Osteoblast (primary cell): Measurements from ENCODE around the gene POLR1F. TPM values are rescaled to one million over a fixed set of nuclear protein-coding genes. Genes with fewer than 3 reads are reported as not detected.
A peak's percentile ranks its signal among the peaks of the same experiment; 100 is the strongest.
"Not testable (repeated sequence)": the region's sequence is repeated elsewhere in the genome, so short reads cannot be mapped to it uniquely, and the experiment has no call there.

Source experiments
- DNase-seq: peaks from one replicate; pipeline ENCODE4 v3.0.0; 2011; ENCODE audit warnings: low spot score, mixed read lengths; ENCODE audit not compliant: insufficient read length; ENCODE audit errors: missing footprints
- H2AFZ ChIP-seq: 2 replicates; pipeline ENCODE4 v1.6.0; 2011; ENCODE audit warnings: mild to moderate bottlenecking, low read length
- H3K27ac ChIP-seq: 2 replicates; pipeline ENCODE4 v1.5.1; 2011; ENCODE audit warnings: mild to moderate bottlenecking, low read depth, low read length, moderate library complexity
- H3K27me3 ChIP-seq: 2 replicates; pipeline ENCODE4 v1.6.0; 2012; ENCODE audit warnings: mild to moderate bottlenecking, control low read depth, inconsistent platforms, low read length, moderate library complexity; ENCODE audit not compliant: insufficient read depth
- H3K36me3 ChIP-seq: 2 replicates; pipeline ENCODE4 v1.5.1; 2011; ENCODE audit warnings: mild to moderate bottlenecking, low read length, control low read depth, moderate library complexity; ENCODE audit not compliant: insufficient read depth
- H3K4me1 ChIP-seq: 2 replicates; pipeline ENCODE4 v1.5.1; 2011; ENCODE audit warnings: mild to moderate bottlenecking, low read length, control low read depth, moderate library complexity; ENCODE audit not compliant: insufficient read depth
- H3K4me2 ChIP-seq: 2 replicates; pipeline ENCODE4 v1.6.0; 2011; ENCODE audit warnings: mild to moderate bottlenecking, low read length; ENCODE audit not compliant: insufficient read depth
- H3K4me3 ChIP-seq: fragments of 200-600 bp; sonication (generic); 3 replicates; pipeline ENCODE4 v1.5.1; 2012; ENCODE audit warnings: mild to moderate bottlenecking, low read length, inconsistent platforms; ENCODE audit not compliant: insufficient read depth
- H3K79me2 ChIP-seq: 2 replicates; pipeline ENCODE4 v1.6.0; 2012; ENCODE audit warnings: mild to moderate bottlenecking, low read length, control low read depth, inconsistent platforms; ENCODE audit not compliant: insufficient read depth
- H3K9me3 ChIP-seq: 2 replicates; pipeline ENCODE4 v1.5.1; 2011; ENCODE audit warnings: low read depth, low read length, control low read depth
- H4K20me1 ChIP-seq: 2 replicates; pipeline ENCODE4 v1.6.0; 2012; ENCODE audit warnings: mild to moderate bottlenecking, low read length, control low read depth; ENCODE audit not compliant: insufficient read depth
- total RNA-seq: library from RNA; depleted of rRNA; stranded (reverse); fragments of >200 nt; gene quantifications from 2 replicates; pipeline ENCODE4 v1.2.3, GENCODE V29; 2012
- TF ChIP-seq, protein P1 (sequence below): IDR thresholded peaks from 2 replicates; pipeline ENCODE4 v1.5.1; 2011; ENCODE audit warnings: mild to moderate bottlenecking, low read depth, low read length, moderate library complexity; ENCODE audit errors: extremely low read depth

Gene POLR1F
- total RNA-seq, 1 donor: 18.8 TPM

DNA sequence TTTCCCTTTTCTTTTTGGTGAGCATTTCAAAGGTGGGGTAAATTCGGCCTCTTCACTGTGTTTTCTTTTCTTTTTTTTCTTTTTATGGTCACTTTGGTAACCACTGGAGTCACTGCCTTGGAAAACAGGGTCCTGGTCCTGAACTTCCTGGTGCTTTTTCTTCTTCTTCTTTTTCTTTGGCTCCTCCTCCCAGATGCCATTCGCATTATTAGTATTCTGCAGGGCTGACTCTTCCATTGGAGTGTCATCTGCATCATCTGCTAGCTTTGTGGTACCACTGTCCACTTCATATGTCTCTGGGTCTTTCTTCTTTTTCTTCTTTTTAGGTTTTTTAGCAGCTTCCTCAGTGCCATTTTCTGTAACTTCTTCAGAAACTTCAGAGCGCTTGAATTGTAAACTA, 10.5 kb downstream of the POLR1F start:
- Histone ChIP-seq H3K4me1 (no peaks in the 10 kb centered on the region), H4K20me1 (no peaks in the 10 kb centered on the region), H3K36me3 (peaks cover 9% of the 10 kb centered on the region), H3K27me3 (no peaks in the 10 kb centered on the region), H3K79me2 (peaks cover 9% of the 10 kb centered on the region), H3K4me3 (no peak overlapping the region), H3K9me3 (no peaks in the 10 kb centered on the region), H2AFZ (no peak overlapping the region), H3K4me2 (no peak overlapping the region), H3K27ac (no peak overlapping the region)
- TF ChIP-seq, protein P1, sequence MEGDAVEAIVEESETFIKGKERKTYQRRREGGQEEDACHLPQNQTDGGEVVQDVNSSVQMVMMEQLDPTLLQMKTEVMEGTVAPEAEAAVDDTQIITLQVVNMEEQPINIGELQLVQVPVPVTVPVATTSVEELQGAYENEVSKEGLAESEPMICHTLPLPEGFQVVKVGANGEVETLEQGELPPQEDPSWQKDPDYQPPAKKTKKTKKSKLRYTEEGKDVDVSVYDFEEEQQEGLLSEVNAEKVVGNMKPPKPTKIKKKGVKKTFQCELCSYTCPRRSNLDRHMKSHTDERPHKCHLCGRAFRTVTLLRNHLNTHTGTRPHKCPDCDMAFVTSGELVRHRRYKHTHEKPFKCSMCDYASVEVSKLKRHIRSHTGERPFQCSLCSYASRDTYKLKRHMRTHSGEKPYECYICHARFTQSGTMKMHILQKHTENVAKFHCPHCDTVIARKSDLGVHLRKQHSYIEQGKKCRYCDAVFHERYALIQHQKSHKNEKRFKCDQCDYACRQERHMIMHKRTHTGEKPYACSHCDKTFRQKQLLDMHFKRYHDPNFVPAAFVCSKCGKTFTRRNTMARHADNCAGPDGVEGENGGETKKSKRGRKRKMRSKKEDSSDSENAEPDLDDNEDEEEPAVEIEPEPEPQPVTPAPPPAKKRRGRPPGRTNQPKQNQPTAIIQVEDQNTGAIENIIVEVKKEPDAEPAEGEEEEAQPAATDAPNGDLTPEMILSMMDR: no peak
- DNase-seq: no peak

DNA sequence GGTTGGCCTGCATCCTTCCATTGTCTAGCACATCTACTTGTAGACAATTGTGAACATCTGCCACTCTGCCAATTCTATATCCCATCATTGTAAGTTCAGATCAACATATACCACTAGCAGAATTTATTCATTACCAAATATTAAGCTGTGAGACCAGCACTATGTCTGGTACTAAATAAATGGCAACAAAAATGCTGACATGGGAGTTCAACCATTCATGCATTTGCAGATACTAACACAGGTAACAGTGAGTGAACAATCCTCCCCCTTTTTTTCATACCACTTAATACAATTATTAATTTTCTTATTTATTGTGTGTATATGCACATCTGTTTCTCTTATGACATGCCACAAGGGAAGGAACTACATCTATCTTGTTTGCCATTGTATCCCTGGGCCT, 11.9 kb downstream of the POLR1F start:
- no peak overlapping the region for H3K4me3 ChIP-seq
- no peaks in the 10 kb centered on the region for H4K20me1 ChIP-seq
- peaks cover 5% of the 10 kb centered on the region for H3K79me2 ChIP-seq
- no peak for DNase-seq
- no peak overlapping the region for H2AFZ ChIP-seq
- TF ChIP-seq, protein P1: no peak
- H3K4me1 ChIP-seq: no peaks in the 10 kb centered on the region
- H3K4me2 ChIP-seq: no peak overlapping the region
- no peaks in the 10 kb centered on the region for H3K27me3 ChIP-seq
- no peak overlapping the region for H3K27ac ChIP-seq
- peaks cover 5% of the 10 kb centered on the region for H3K36me3 ChIP-seq
- no peaks in the 10 kb centered on the region for H3K9me3 ChIP-seq

DNA sequence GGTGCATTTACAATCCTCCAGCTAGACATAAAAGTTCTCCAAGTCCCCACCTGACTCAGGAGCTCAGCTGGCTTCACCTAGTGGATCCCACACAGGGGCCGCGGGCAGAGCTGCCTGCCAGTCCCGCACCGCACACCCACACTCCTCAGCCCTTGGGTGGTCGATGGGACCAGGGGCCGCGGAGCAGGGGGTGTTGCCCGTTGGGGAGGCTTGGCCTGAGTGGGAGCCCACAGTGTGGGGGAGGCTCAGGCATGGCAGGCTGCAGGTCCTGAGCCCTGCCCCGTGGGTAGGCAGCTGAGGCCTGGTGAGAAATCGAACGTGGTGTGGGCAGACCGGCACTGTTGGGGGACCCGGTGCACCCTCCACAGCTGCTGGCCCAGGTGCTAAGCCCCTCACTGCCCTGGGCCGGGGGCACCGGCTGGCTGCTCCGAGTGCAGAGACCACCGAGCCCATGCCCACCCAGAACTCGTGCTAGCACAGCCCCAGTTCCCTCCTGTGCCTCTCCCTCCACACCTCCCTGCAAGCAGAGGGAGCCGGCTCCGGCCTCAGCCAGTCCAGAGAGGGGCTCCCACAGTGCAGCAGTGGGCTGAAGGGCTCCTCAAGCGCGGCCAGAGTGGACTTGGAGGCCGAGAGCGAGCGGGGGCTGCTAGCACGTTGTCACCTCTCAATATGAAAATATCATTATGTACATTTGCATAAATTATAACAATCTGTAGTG, 16.6 kb downstream of the POLR1F start:
- Histone ChIP-seq H3K27ac (no peak overlapping the region), H2AFZ (no peak overlapping the region), H3K9me3 (no peaks in the 10 kb centered on the region), H3K36me3 (no peaks in the 10 kb centered on the region), H3K27me3 (no peaks in the 10 kb centered on the region), H4K20me1 (no peaks in the 10 kb centered on the region), H3K4me3 (no peak overlapping the region), H3K4me1 (no peaks in the 10 kb centered on the region), H3K4me2 (no peak overlapping the region), H3K79me2 (no peaks in the 10 kb centered on the region)
- TF ChIP-seq, protein P1: no peak
- DNase-seq: no peak

DNA sequence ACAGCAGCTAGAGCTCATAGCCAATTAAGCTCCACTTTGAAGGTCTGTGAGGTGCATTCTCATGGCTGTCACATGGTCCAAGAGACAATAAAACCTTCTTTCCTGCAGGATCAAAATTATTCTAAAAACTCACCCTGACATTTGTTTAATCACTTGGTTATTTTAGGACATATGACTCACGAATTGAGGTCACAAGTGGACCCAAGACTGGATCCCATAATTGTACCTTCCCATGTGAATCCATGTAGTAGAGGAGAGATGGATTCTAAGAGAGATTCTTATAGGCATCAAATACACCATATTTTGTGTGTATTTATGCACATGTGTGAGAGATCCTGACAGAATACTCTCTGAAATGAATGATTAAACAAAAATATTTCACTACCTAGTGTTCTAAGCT, 18.1 kb downstream of the POLR1F start:
- H3K4me2 ChIP-seq: no peak overlapping the region
- no peaks in the 10 kb centered on the region for H3K79me2 ChIP-seq
- H3K27me3 ChIP-seq: no peaks in the 10 kb centered on the region
- no peaks in the 10 kb centered on the region for H3K36me3 ChIP-seq
- H2AFZ ChIP-seq: no peak overlapping the region
- H3K9me3 ChIP-seq: no peaks in the 10 kb centered on the region
- no peaks in the 10 kb centered on the region for H4K20me1 ChIP-seq
- H3K4me1 ChIP-seq: no peaks in the 10 kb centered on the region
- peak; percentile 68 for DNase-seq
- TF ChIP-seq, protein P1: no peak
- H3K27ac ChIP-seq: no peak overlapping the region
- no peak overlapping the region for H3K4me3 ChIP-seq

DNA sequence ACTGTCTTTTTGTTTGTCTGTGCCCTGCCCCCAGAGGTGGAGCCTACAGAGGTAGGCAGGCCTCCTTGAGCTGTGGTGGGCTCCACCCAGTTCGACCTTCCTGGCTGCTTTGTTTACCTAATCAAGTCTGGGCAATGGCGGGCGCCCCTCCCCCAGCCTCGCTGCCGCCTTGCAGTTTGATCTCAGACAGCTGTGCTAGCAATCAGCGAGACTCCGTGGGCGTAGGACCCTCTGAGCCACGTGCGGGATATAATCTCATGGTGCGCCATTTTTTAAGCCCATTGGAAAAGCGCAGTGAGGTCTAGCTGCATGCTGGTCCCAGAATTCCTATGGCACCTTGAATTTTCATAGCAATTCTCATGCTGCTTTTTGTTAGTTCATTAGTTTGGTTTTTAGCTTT, 19.7 kb downstream of the POLR1F start:
- H2AFZ ChIP-seq, H3K36me3 ChIP-seq, H3K4me3 ChIP-seq, H4K20me1 ChIP-seq, H3K4me2 ChIP-seq, H3K4me1 ChIP-seq, H3K79me2 ChIP-seq, H3K27ac ChIP-seq, H3K9me3 ChIP-seq, DNase-seq, H3K27me3 ChIP-seq: not testable (repeated sequence)
